HG03521 (cell line): Measurements from ENCODE around the gene KCTD17.
"Not testable (repeated sequence)": the region's sequence is repeated elsewhere in the genome, so short reads cannot be mapped to it uniquely, and the experiment has no call there.

Source experiments
- ATAC-seq: cut with Tn5 transposase; IDR thresholded peaks from one replicate; pipeline ENCODE4 v1.9.1; 2021; ENCODE audit warnings: mild to moderate bottlenecking, moderate library complexity; ENCODE audit not compliant: unreplicated experiment

KCTD17 gene

GRCh38 chr22:37059876-37060449, 8.4 kb downstream of the KCTD17 start:
- ATAC-seq: no peak

GRCh38 chr22:37060801-37061610, 9.5 kb downstream of the KCTD17 start:
- no peak for ATAC-seq

- ATAC-seq: no peak
Measured at GRCh38 chr22:37061611-37062375, 10.3 kb downstream of the KCTD17 start.

GRCh38 chr22:37062376-37062675, 10.8 kb downstream of the KCTD17 start:
- no peak for ATAC-seq

- ATAC-seq: no peak
Measured at GRCh38 chr22:37062702-37063381, 11.3 kb downstream of the KCTD17 start.

- ATAC-seq: no peak
Measured at GRCh38 chr22:37063431-37064420, 12.2 kb downstream of the KCTD17 start.

GRCh38 chr22:37064553-37064952, 13.0 kb downstream of the KCTD17 start:
- ATAC-seq: no peak

- ATAC-seq: no peak
Measured at GRCh38 chr22:37065180-37065579, 13.6 kb downstream of the KCTD17 start.

GRCh38 chr22:37065961-37066360, 14.4 kb downstream of the KCTD17 start:
- ATAC-seq: no peak

- no peak for ATAC-seq
Measured at GRCh38 chr22:37067428-37067827, 15.9 kb downstream of the KCTD17 start.

- ATAC-seq: no peak
Measured at GRCh38 chr22:37068859-37069258, 17.3 kb downstream of the KCTD17 start.

GRCh38 chr22:37069319-37069718, 17.8 kb downstream of the KCTD17 start:
- no peak for ATAC-seq

- ATAC-seq: no peak
Measured at GRCh38 chr22:37069719-37070118, 18.2 kb downstream of the KCTD17 start.

- ATAC-seq: no peak
Measured at GRCh38 chr22:37070334-37070733, 18.8 kb downstream of the KCTD17 start.

- ATAC-seq: no peak
Measured at GRCh38 chr22:37070744-37071143, 19.2 kb downstream of the KCTD17 start.

GRCh38 chr22:37071850-37072592, 20.5 kb downstream of the KCTD17 start:
- not testable (repeated sequence) for ATAC-seq

GRCh38 chr22:37072673-37073072, 21.1 kb downstream of the KCTD17 start:
- no peak for ATAC-seq

- no peak for ATAC-seq
Measured at GRCh38 chr22:37074537-37074936, 23.0 kb downstream of the KCTD17 start.

GRCh38 chr22:37075046-37075445, 23.5 kb downstream of the KCTD17 start:
- no peak for ATAC-seq
